ENCODE results near the gene DNAH6.
"Not testable (repeated sequence)": the region's sequence is repeated elsewhere in the genome, so short reads cannot be mapped to it uniquely, and the experiment has no call there.

The DNAH6 gene

GRCh38 chr2:84545005-84545404 is 28.7 kb downstream of the DNAH6 start:
- TF ChIP-seq ESRRG (CRISPR knock-in tag; IDR thresholded peaks at IDR 0.05) (no peak), TCF4 (CRISPR knock-in tag; IDR thresholded peaks at IDR 0.05; ENCODE audit: borderline replicate concordance) (no peak), ZC3H10 (CRISPR knock-in tag; IDR thresholded peaks at IDR 0.05) (no peak), GLIS3 (CRISPR knock-in tag; IDR thresholded peaks at IDR 0.05) (no peak)
- TF ChIP-seq, protein P1, sequence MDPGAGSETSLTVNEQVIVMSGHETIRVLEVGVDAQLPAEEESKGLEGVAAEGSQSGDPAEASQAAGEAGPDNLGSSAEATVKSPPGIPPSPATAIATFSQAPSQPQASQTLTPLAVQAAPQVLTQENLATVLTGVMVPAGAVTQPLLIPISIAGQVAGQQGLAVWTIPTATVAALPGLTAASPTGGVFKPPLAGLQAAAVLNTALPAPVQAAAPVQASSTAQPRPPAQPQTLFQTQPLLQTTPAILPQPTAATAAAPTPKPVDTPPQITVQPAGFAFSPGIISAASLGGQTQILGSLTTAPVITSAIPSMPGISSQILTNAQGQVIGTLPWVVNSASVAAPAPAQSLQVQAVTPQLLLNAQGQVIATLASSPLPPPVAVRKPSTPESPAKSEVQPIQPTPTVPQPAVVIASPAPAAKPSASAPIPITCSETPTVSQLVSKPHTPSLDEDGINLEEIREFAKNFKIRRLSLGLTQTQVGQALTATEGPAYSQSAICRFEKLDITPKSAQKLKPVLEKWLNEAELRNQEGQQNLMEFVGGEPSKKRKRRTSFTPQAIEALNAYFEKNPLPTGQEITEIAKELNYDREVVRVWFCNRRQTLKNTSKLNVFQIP (CRISPR knock-in tag; IDR thresholded peaks at IDR 0.05; ENCODE audit: borderline replicate concordance, low read depth) = no peak
- ATAC-seq = no peak

DNA sequence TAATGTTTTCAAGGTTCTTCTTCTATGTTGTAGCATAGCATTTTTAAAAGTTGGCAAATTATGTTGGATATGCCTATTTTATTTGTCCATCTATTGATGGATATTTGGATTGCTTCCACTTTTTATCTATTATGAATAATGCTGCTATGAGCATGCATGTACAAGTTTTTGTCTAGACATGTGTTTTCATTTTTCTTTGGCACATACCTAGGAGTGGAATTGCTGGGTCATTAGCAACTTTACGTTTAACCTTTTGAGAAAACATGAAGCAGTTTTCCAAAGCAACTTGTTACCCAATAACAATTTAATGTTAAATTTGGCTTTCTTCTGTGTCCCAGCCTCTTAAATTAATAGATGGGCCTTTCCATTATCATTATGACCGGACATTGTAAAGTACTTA is 30.3 kb downstream of the DNAH6 start:
- ATAC-seq = no peak
- TF ChIP-seq OSR1 (CRISPR knock-in tag; IDR thresholded peaks at IDR 0.05) = no peak
- TF ChIP-seq ZFP30 (CRISPR knock-in tag; IDR thresholded peaks at IDR 0.05) = no peak
- TF ChIP-seq ARNTL (CRISPR knock-in tag; IDR thresholded peaks at IDR 0.05; ENCODE audit: borderline replicate concordance, low read depth) = no peak
- TF ChIP-seq ZNF70 (CRISPR knock-in tag; IDR thresholded peaks at IDR 0.05) = no peak
- no peak for TF ChIP-seq ZC3H10 (CRISPR knock-in tag; IDR thresholded peaks at IDR 0.05)
- no peak for TF ChIP-seq PATZ1 (CRISPR knock-in tag; IDR thresholded peaks at IDR 0.05; ENCODE audit: borderline replicate concordance)
- TF ChIP-seq PPARA (CRISPR knock-in tag; IDR thresholded peaks at IDR 0.05; ENCODE audit: borderline replicate concordance) = no peak
- no peak for TF ChIP-seq SNAI2 (CRISPR knock-in tag; IDR thresholded peaks at IDR 0.05)
- TF ChIP-seq BACH2 (CRISPR knock-in tag; IDR thresholded peaks at IDR 0.05; ENCODE audit: borderline replicate concordance) = no peak
- TF ChIP-seq ZFP3 (CRISPR knock-in tag; IDR thresholded peaks at IDR 0.05) = no peak
- TF ChIP-seq CREB5 (CRISPR knock-in tag; IDR thresholded peaks at IDR 0.05; ENCODE audit: low read depth) = no peak
- TF ChIP-seq, protein P2, sequence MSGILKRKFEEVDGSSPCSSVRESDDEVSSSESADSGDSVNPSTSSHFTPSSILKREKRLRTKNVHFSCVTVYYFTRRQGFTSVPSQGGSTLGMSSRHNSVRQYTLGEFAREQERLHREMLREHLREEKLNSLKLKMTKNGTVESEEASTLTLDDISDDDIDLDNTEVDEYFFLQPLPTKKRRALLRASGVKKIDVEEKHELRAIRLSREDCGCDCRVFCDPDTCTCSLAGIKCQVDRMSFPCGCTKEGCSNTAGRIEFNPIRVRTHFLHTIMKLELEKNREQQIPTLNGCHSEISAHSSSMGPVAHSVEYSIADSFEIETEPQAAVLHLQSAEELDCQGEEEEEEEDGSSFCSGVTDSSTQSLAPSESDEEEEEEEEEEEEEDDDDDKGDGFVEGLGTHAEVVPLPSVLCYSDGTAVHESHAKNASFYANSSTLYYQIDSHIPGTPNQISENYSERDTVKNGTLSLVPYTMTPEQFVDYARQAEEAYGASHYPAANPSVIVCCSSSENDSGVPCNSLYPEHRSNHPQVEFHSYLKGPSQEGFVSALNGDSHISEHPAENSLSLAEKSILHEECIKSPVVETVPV (CRISPR knock-in tag; IDR thresholded peaks at IDR 0.05) = no peak

GRCh38 chr2:84548303-84548702 is 32.0 kb downstream of the DNAH6 start:
- TF ChIP-seq ZNF70 (CRISPR knock-in tag; IDR thresholded peaks at IDR 0.05) (no peak), TSHZ2 (CRISPR knock-in tag; IDR thresholded peaks at IDR 0.05) (no peak), ZNF8 (CRISPR knock-in tag; IDR thresholded peaks at IDR 0.05) (no peak), ZC3H10 (CRISPR knock-in tag; IDR thresholded peaks at IDR 0.05) (no peak), ISL1 (CRISPR knock-in tag; IDR thresholded peaks at IDR 0.05) (no peak), ZNF565 (CRISPR knock-in tag; conservative IDR thresholded peaks at IDR 0.05; ENCODE audit: low read depth) (no peak), CSDC2 (CRISPR knock-in tag; IDR thresholded peaks at IDR 0.05) (no peak)
- ATAC-seq = no peak

DNA sequence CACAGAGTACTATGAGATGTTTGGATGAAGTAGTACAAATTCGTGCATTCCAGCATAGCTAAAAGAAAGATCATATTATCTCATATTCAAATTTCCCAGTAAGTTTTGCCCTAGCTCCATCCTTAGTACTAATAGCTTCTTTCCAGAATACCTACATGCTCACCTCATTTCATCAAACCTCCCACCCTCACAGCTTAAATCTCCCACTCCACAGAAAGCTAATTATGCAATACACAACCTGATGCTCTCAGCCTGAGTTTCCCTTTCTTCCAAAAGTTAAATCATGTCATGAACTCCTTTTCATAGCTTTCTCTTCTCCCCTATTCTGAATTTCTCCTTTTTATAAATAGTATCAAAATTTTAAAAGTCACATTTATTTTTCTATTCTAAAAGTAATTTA is 34.6 kb downstream of the DNAH6 start:
- ATAC-seq = no peak
- TF ChIP-seq CSDC2 (CRISPR knock-in tag; IDR thresholded peaks at IDR 0.05) = no peak
- TF ChIP-seq OSR1 (CRISPR knock-in tag; IDR thresholded peaks at IDR 0.05) = no peak
- TF ChIP-seq ZNF8 (CRISPR knock-in tag; IDR thresholded peaks at IDR 0.05) = no peak
- no peak for TF ChIP-seq GLIS3 (CRISPR knock-in tag; IDR thresholded peaks at IDR 0.05)
- TF ChIP-seq ZNF565 (CRISPR knock-in tag; conservative IDR thresholded peaks at IDR 0.05; ENCODE audit: low read depth) = no peak

- ATAC-seq = not testable (repeated sequence)
These were observed 35.2 kb downstream of the DNAH6 start for GRCh38 chr2:84551526-84551925.

Measured in SK-N-SH treated with all-trans-retinoic acid at 6 μM for 48 hours (cell line).